Dermis blood vessel endothelial cell (primary cell): ENCODE data around the gene WIZ. TPM values are rescaled to one million over a fixed set of nuclear protein-coding genes. Genes with fewer than 3 reads are reported as not detected.
"Not testable (repeated sequence)": the region's sequence is repeated elsewhere in the genome, so short reads cannot be mapped to it uniquely, and the experiment has no call there.

Experiments
- DNase-seq: peaks from one replicate; pipeline ENCODE4 v3.0.0; 2010
- total RNA-seq: library from RNA; depleted of rRNA; stranded (reverse); fragments of >200 nt; gene quantifications from 2 replicates; pipeline ENCODE4 v1.2.3, GENCODE V29; 2014

Gene WIZ
- 9.2 and 14.7 TPM in 2 replicates for total RNA-seq

- peak; percentile 82 for DNase-seq
These were observed at the start of gene WIZ for GRCh38 chr19:15449620-15450527. Gene WIZ, minus strand, starts transcription at chr19:15449956. Its CDS starts 1,649 bp downstream, at chr19:15448307.

GRCh38 chr19:15498910-15499309, 49.2 kb upstream of the WIZ start:
- DNase-seq = no peak

- DNase-seq = no peak
These were observed 48.6 kb upstream of the WIZ start for GRCh38 chr19:15498156-15498858.

- no peak for DNase-seq
These were observed 45.4 kb upstream of the WIZ start for GRCh38 chr19:15495151-15495550.

- DNase-seq = no peak
These were observed 38.9 kb upstream of the WIZ start for GRCh38 chr19:15488489-15489226.

GRCh38 chr19:15487038-15487437, 37.3 kb upstream of the WIZ start:
- no peak for DNase-seq

- DNase-seq = not testable (repeated sequence)
These were observed 36.0 kb upstream of the WIZ start for GRCh38 chr19:15485768-15486167.

- not testable (repeated sequence) for DNase-seq
These were observed 31.2 kb upstream of the WIZ start for GRCh38 chr19:15480996-15481395.

- DNase-seq = peak; percentile 19
These were observed 29.9 kb upstream of the WIZ start, which contains the start of gene PGLYRP2 for GRCh38 chr19:15479391-15480345. Gene PGLYRP2, minus strand, starts transcription at chr19:15479501. Its CDS starts 130 bp downstream, at chr19:15479371.

GRCh38 chr19:15476325-15476724, 26.6 kb upstream of the WIZ start:
- DNase-seq = no peak

- DNase-seq = no peak
These were observed 25.9 kb upstream of the WIZ start for GRCh38 chr19:15475611-15476010.

- DNase-seq = no peak
These were observed 25.4 kb upstream of the WIZ start for GRCh38 chr19:15475169-15475568.

- DNase-seq = not testable (repeated sequence)
These were observed 24.1 kb upstream of the WIZ start for GRCh38 chr19:15473821-15474220.

- no peak for DNase-seq
These were observed 21.9 kb upstream of the WIZ start for GRCh38 chr19:15471639-15472101.

GRCh38 chr19:15469513-15470297, 19.9 kb upstream of the WIZ start:
- peak; percentile 41 for DNase-seq

GRCh38 chr19:15468675-15469512, 19.1 kb upstream of the WIZ start:
- DNase-seq = no peak

- DNase-seq = no peak
These were observed 18.0 kb upstream of the WIZ start for GRCh38 chr19:15467734-15468214.

GRCh38 chr19:15466851-15467733, 17.3 kb upstream of the WIZ start:
- DNase-seq = peak; percentile 97
